OCI-LY1 (cell line): ENCODE results near the gene PSME4.

Source experiments
- EZH2 ChIP-seq: fragments of 200-600 bp; sonication (generic), shearing (Covaris generic); IDR thresholded peaks from 2 replicates; pipeline ENCODE4 v1.8.0; 2017; ENCODE audit warnings: borderline replicate concordance, mixed run types, mild to moderate bottlenecking, antibody characterized with exemption, low read length, moderate library complexity, mixed read lengths
- TF ChIP-seq, protein P1 (sequence below): fragments of 200-600 bp; sonication (generic), shearing (Covaris generic); IDR thresholded peaks from 2 replicates; pipeline ENCODE4 v1.5.1; 2017; ENCODE audit warnings: mild to moderate bottlenecking, antibody characterized with exemption, low read length, moderate library complexity, mixed read lengths

DNA sequence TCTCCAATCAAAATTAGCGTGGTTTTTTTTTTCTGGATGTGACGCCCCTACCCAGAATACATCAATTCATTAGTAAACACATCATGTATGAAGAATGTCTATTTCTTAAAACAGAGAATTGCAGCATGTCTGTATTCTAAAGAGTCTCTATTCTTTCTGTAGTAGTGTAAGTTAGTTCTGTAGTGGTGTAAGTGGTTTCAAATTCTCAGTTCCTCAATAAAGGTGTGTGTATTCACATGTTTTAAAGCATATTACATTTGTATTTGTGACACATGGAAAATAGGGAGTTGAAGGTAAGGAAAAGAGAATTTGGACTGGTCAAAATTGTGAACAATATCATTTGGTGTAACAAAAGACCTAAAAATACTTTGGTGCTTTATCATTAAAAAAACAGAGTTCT is 103.0 kb downstream of the PSME4 start:
- TF ChIP-seq, protein P1, sequence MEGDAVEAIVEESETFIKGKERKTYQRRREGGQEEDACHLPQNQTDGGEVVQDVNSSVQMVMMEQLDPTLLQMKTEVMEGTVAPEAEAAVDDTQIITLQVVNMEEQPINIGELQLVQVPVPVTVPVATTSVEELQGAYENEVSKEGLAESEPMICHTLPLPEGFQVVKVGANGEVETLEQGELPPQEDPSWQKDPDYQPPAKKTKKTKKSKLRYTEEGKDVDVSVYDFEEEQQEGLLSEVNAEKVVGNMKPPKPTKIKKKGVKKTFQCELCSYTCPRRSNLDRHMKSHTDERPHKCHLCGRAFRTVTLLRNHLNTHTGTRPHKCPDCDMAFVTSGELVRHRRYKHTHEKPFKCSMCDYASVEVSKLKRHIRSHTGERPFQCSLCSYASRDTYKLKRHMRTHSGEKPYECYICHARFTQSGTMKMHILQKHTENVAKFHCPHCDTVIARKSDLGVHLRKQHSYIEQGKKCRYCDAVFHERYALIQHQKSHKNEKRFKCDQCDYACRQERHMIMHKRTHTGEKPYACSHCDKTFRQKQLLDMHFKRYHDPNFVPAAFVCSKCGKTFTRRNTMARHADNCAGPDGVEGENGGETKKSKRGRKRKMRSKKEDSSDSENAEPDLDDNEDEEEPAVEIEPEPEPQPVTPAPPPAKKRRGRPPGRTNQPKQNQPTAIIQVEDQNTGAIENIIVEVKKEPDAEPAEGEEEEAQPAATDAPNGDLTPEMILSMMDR = no peak
- no peak for TF ChIP-seq EZH2
